ENCODE data around the gene OPN3.

GRCh38 chr1:241598249-241598648 is 41.9 kb downstream of the OPN3 start:
- TF ChIP-seq EZH2 (IDR thresholded peaks at IDR 0.05; ENCODE audit: insufficient read depth, poor library complexity, severe bottlenecking) (no peak), EZH2phosphoT487 (IDR thresholded peaks at IDR 0.05; ENCODE audit: insufficient read depth, low read depth) (no peak)
